ENCODE data around the gene ACOT11. TPM values are rescaled to one million over a fixed set of nuclear protein-coding genes. Genes with fewer than 3 reads are reported as not detected.

ACOT11 gene
- total and polyA plus RNA-seq, 2 of the 4 experiments (the other 2 are of a cell fraction) = 2.5 to 2.7 TPM

GRCh38 chr1:54575161-54575560 lies 27.1 kb downstream of the ACOT11 start:
- no peak overlapping the region for H3K9ac ChIP-seq (ENCODE audit: low read depth, low read length)
- H3K4me3 ChIP-seq (ENCODE audit: insufficient read depth, low read depth, low read length) = no peak overlapping the region
- H2BK120ac ChIP-seq (ENCODE audit: low read depth, low read length) = no peak overlapping the region
- no peak for TF ChIP-seq USF2 (IDR thresholded peaks at IDR 0.05; ENCODE audit: low read depth, low read length)
- no peak for TF ChIP-seq MXI1 (IDR thresholded peaks at IDR 0.05; ENCODE audit: borderline replicate concordance, low read depth, low read length)
- TF ChIP-seq, protein P1, sequence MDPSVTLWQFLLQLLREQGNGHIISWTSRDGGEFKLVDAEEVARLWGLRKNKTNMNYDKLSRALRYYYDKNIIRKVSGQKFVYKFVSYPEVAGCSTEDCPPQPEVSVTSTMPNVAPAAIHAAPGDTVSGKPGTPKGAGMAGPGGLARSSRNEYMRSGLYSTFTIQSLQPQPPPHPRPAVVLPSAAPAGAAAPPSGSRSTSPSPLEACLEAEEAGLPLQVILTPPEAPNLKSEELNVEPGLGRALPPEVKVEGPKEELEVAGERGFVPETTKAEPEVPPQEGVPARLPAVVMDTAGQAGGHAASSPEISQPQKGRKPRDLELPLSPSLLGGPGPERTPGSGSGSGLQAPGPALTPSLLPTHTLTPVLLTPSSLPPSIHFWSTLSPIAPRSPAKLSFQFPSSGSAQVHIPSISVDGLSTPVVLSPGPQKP (IDR thresholded peaks at IDR 0.05; ENCODE audit: borderline replicate concordance, low read depth, low read length) = no peak
- H3K79me1 ChIP-seq (ENCODE audit: low read depth in 1 of 2, low read length in 2 of 2) = no peaks in the 10 kb centered on the region
- no peak overlapping the region for H2BK15ac ChIP-seq (ENCODE audit: low read depth, low read length)
- H2BK20ac ChIP-seq (ENCODE audit: low read depth, low read length) = no peak overlapping the region
- no peak overlapping the region for H3K4ac ChIP-seq (ENCODE audit: low read depth, low read length)
- DNase-seq (no peak), ATAC-seq (ENCODE audit: low read depth) (no peak)
- dilution Hi-C loops (cut with HindIII; ENCODE audit: low sequenced_read_pairs, unreplicated experiment) (no loop called here), in situ Hi-C loops (cut with MboI; ENCODE audit: low sequenced_read_pairs) (no loop called here), intact Hi-C loops (cut with micrococcal nuclease) (no loop called here)
- WGBS, 2 experiments (ENCODE audit: extremely low coverage in 2 of 2, insufficient read length in 1 of 2) = 100% methylated on average over 1 of the region's 3 CpGs; no CpG with 5 or more reads in 1 of the 2 experiments
- H3K27me3 ChIP-seq (ENCODE audit: control insufficient read depth, insufficient read depth, low read length) = no peaks in the 10 kb centered on the region
- H4K20me1 ChIP-seq (ENCODE audit: insufficient read depth, low read length) = no peaks in the 10 kb centered on the region
- H2BK5ac ChIP-seq (ENCODE audit: low read depth, low read length, poor library complexity, severe bottlenecking) = no peak overlapping the region
- H3K14ac ChIP-seq (replicated peaks; ENCODE audit: low read depth, low read length) = no peak overlapping the region
- H3K23ac ChIP-seq (ENCODE audit: low read depth, low read length) = no peak overlapping the region
- POLR2A ChIA-PET (ENCODE audit: unreplicated experiment) = no interaction called here
- H3K36me3 ChIP-seq (ENCODE audit: control insufficient read depth, insufficient read depth, low read length) = no peaks in the 10 kb centered on the region
- no peak overlapping the region for H3K4me2 ChIP-seq (ENCODE audit: low read depth, low read length)
- H3K9me1 ChIP-seq (ENCODE audit: insufficient read depth, low read length) = no peaks in the 10 kb centered on the region; the same call in 1 of the 2 replicates
- H2AFZ ChIP-seq (replicated peaks; ENCODE audit: low read length, poor library complexity) = no peak overlapping the region
- H4K91ac ChIP-seq (ENCODE audit: insufficient read depth, low read depth, low read length) = no peak overlapping the region
- no peaks in the 10 kb centered on the region for H3K9me3 ChIP-seq (ENCODE audit: control insufficient read depth, insufficient read depth, low read length)
- no peak overlapping the region for H2AK9ac ChIP-seq (replicated peaks; ENCODE audit: low read depth, low read length, poor library complexity)
- no TSS peak for BruUV-seq (replicated peaks)
- CTCF ChIA-PET = no interaction called here
- no peaks in the 10 kb centered on the region for H3K4me1 ChIP-seq (ENCODE audit: control insufficient read depth, insufficient read depth, low read length)
- no peak overlapping the region for H2AK5ac ChIP-seq (ENCODE audit: low read depth, low read length)
- no peak overlapping the region for H3K56ac ChIP-seq (ENCODE audit: extremely low read depth, insufficient read depth, low read length)
- no peak overlapping the region for H3K27ac ChIP-seq (ENCODE audit: insufficient read depth, low read length)
- H4K8ac ChIP-seq (ENCODE audit: low read depth in 2 of 2, low read length in 2 of 2) = no peak overlapping the region
- no peak overlapping the region for H4K5ac ChIP-seq (ENCODE audit: low read depth, low read length)
- no peak overlapping the region for H3K18ac ChIP-seq (ENCODE audit: low read depth, low read length)
